ENCODE measurements around the gene SRPK3.

GRCh38 chrX:153779891-153780677, 757 bp upstream of the SRPK3 start:
- TF ChIP-seq CTCF (optimal IDR thresholded peaks at IDR 0.05 in 1 of 3, IDR thresholded peaks at IDR 0.05 in 1 of 3, conservative IDR thresholded peaks at IDR 0.05 in 1 of 3; ENCODE audit: extremely low read depth in 1 of 3, insufficient read depth in 2 of 3, low read length in 3 of 3) (no peak), EZH2 (IDR thresholded peaks at IDR 0.05; ENCODE audit: low read length) (no peak)

All from keratinocyte (primary cell).